Measurements from ENCODE around the gene GRIP2. TPM values are rescaled to one million over a fixed set of nuclear protein-coding genes. Genes with fewer than 3 reads are reported as not detected.

GRIP2 gene
- total RNA-seq, 1 donor from 2014 or later: 3.3 TPM

DNA sequence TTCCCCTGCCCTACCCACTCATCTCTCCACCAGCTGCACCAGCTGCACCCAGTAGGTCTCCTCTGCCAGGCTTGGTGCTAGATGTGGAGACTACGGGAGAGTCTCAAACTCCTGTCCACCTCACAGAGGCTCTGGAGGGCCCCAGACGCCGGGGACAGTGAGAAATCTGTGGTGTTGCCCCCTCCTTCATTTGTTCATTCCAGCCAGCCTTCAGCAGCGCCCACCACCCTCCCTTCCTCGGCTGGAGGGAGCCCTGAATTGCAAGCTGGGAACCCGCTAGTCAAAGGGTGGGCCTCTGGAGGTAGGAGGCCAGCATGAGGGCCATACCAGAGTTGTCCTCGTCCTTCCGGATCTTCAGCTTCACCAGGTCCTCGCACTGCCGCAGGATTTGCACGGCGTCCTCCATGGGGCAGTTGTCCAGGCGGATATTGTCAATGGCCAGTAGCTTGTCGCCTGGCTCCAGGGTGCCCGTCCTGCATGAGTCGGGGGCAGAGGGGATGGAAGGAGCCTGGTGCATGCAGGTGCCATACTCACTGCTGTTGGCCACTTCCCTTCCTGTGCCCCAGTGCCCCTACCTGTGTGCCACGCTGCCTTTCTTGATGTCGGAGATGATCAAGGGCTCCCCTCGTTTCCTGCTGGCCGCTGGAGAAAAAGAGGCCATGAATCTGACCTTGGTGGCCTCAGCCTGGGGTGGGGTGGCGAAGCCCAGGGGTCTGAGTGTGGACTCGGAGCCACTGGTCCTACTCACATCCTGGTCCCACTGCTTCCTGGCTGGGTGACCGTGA is 29.1 kb downstream of the GRIP2 start:
- H3K9me3 Mint-ChIP-seq (ENCODE audit: unreplicated experiment): no peaks in the 10 kb centered on the region
- FAIRE-seq (no peak), DNase-seq (ENCODE audit: low read depth) (no peak)
- H3K27me3 Mint-ChIP-seq (ENCODE audit: low read depth, unreplicated experiment): peaks cover 31% of the 10 kb centered on the region
- Histone ChIP-seq H3K9me3 (ENCODE audit: insufficient read depth, low read depth, low read length) (no peaks in the 10 kb centered on the region), H3K27me3 (ENCODE audit: insufficient read depth, low read length) (no peaks in the 10 kb centered on the region), H3K27ac (ENCODE audit: low read depth, low read length) (no peak overlapping the region), H4K20me1 (ENCODE audit: insufficient read depth, low read length) (no peaks in the 10 kb centered on the region), H3K4me2 (ENCODE audit: low read length) (no peak overlapping the region), H3K9ac (ENCODE audit: low read length) (no peak overlapping the region), H3K36me3 (ENCODE audit: insufficient read depth, low read length) (no peaks in the 10 kb centered on the region), H3K4me1 (ENCODE audit: insufficient read depth, low read length) (no peaks in the 10 kb centered on the region), H3K79me2 (ENCODE audit: insufficient read depth, low read length) (no peaks in the 10 kb centered on the region), H2AFZ (ENCODE audit: low read depth, low read length) (no peak overlapping the region), H3K4me3 (ENCODE audit: insufficient read depth, low read depth, low read length) (no peak overlapping the region)
- H3K4me3 Mint-ChIP-seq (ENCODE audit: unreplicated experiment): no peak overlapping the region
- no peaks in the 10 kb centered on the region for H3K36me3 Mint-ChIP-seq (ENCODE audit: low read depth, unreplicated experiment)
- H3K27ac Mint-ChIP-seq (ENCODE audit: unreplicated experiment): no peak overlapping the region
- no peaks in the 10 kb centered on the region for H3K4me1 Mint-ChIP-seq (ENCODE audit: low read depth, unreplicated experiment)
- TF ChIP-seq EZH2 (IDR thresholded peaks at IDR 0.05; ENCODE audit: insufficient read depth, low read length): no peak
- TF ChIP-seq, protein P1, sequence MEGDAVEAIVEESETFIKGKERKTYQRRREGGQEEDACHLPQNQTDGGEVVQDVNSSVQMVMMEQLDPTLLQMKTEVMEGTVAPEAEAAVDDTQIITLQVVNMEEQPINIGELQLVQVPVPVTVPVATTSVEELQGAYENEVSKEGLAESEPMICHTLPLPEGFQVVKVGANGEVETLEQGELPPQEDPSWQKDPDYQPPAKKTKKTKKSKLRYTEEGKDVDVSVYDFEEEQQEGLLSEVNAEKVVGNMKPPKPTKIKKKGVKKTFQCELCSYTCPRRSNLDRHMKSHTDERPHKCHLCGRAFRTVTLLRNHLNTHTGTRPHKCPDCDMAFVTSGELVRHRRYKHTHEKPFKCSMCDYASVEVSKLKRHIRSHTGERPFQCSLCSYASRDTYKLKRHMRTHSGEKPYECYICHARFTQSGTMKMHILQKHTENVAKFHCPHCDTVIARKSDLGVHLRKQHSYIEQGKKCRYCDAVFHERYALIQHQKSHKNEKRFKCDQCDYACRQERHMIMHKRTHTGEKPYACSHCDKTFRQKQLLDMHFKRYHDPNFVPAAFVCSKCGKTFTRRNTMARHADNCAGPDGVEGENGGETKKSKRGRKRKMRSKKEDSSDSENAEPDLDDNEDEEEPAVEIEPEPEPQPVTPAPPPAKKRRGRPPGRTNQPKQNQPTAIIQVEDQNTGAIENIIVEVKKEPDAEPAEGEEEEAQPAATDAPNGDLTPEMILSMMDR (IDR thresholded peaks at IDR 0.05; ENCODE audit: insufficient read depth, low read depth, low read length): no peak

DNA sequence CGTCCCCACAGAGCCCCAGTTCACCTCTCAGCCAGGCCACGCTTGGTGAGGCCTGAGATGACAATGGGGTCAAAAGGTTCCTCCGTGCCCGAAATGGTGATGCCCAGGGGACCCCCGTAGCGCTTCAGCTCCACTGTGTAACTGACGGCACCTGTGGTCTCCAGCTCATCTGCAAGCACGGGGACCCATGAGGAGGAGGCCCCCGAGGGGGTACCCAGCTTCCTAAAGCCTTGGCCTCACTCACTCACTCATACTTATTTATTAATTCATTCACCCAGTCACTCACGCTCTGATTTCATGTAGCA is 30.4 kb downstream of the GRIP2 start:
- Histone ChIP-seq H3K4me1 (ENCODE audit: insufficient read depth, low read length) (no peaks in the 10 kb centered on the region), H3K4me2 (ENCODE audit: low read length) (no peak overlapping the region), H3K27ac (ENCODE audit: low read depth, low read length) (no peak overlapping the region), H3K27me3 (ENCODE audit: insufficient read depth, low read length) (no peaks in the 10 kb centered on the region), H4K20me1 (ENCODE audit: insufficient read depth, low read length) (no peaks in the 10 kb centered on the region), H3K36me3 (ENCODE audit: insufficient read depth, low read length) (no peaks in the 10 kb centered on the region), H3K9ac (ENCODE audit: low read length) (no peak overlapping the region), H3K9me3 (ENCODE audit: insufficient read depth, low read depth, low read length) (no peaks in the 10 kb centered on the region), H2AFZ (ENCODE audit: low read depth, low read length) (no peak overlapping the region), H3K4me3 (ENCODE audit: insufficient read depth, low read depth, low read length) (no peak overlapping the region), H3K79me2 (ENCODE audit: insufficient read depth, low read length) (no peaks in the 10 kb centered on the region)
- Mint-ChIP-seq H3K36me3 (ENCODE audit: low read depth, unreplicated experiment) (no peaks in the 10 kb centered on the region), H3K4me3 (ENCODE audit: unreplicated experiment) (no peak overlapping the region), H3K9me3 (ENCODE audit: unreplicated experiment) (no peaks in the 10 kb centered on the region), H3K27ac (ENCODE audit: unreplicated experiment) (no peak overlapping the region), H3K4me1 (ENCODE audit: low read depth, unreplicated experiment) (no peaks in the 10 kb centered on the region), H3K27me3 (ENCODE audit: low read depth, unreplicated experiment) (peaks cover 35% of the 10 kb centered on the region)
- DNase-seq (ENCODE audit: low read depth) (no peak), FAIRE-seq (no peak)
- no peak for TF ChIP-seq EZH2 (IDR thresholded peaks at IDR 0.05; ENCODE audit: insufficient read depth, low read length)
- TF ChIP-seq, protein P1 (IDR thresholded peaks at IDR 0.05; ENCODE audit: insufficient read depth, low read depth, low read length): no peak

Measured in astrocyte (in vitro differentiated cells and primary cell).